Measurements from ENCODE around the gene SDHA. TPM values are rescaled to one million over a fixed set of nuclear protein-coding genes. Genes with fewer than 3 reads are reported as not detected.
"Not testable (repeated sequence)": the region's sequence is repeated elsewhere in the genome, so short reads cannot be mapped to it uniquely, and the experiment has no call there.

The SDHA gene
- polyA plus RNA-seq, 3 donors, result 55.0 to 98.0 (median 91.5) TPM

DNA sequence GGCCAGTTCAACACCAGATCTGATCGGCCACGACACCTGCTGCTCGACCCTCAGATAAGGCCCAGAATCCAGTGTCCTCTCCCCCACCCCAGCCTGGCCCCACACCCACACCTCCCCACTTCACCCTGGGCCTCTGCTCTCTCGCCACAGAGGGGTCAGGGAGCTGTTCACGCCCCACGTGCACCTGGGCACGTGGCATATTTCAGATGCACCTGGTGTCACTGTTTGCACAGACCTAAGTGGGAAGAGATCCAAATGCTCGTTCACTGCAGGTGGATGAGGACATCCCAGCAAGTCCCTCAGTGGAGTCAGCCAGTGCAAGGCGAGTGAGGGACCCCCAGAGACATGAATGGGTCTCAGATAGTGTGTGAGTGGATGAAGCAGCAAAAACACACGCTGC is 78.1 kb downstream of the SDHA start:
- H3K9me3 ChIP-seq (replicated peaks in 1 of 2; ENCODE audit: control insufficient read depth in 1 of 2, insufficient read depth in 1 of 2, low read length in 2 of 2); H3K9ac ChIP-seq (ENCODE audit: insufficient read depth, low read length, poor library complexity, severe bottlenecking); H2AFZ ChIP-seq (ENCODE audit: insufficient read depth, low read depth, low read length, poor library complexity, severe bottlenecking); H3K4me3 ChIP-seq (replicated peaks in 1 of 3; ENCODE audit: low read depth in 2 of 3, low read length in 3 of 3); H3K4me2 ChIP-seq (replicated peaks; ENCODE audit: extremely low read depth, low read length, poor library complexity, severe bottlenecking); H3K9me3 Mint-ChIP-seq; H3K27ac Mint-ChIP-seq; H3K79me2 ChIP-seq (ENCODE audit: insufficient read depth, low read length); H3K27me3 ChIP-seq (ENCODE audit: control insufficient read depth in 2 of 2, insufficient read depth in 2 of 2, low read length in 2 of 2); DNase-seq; H3K4me3 Mint-ChIP-seq; H3K27me3 Mint-ChIP-seq (ENCODE audit: low read depth in 3 of 3); H3K4me1 ChIP-seq (ENCODE audit: control insufficient read depth in 1 of 2, insufficient read depth in 2 of 2, low read length in 2 of 2); intact Hi-C loops (cut with micrococcal nuclease); H3K27ac ChIP-seq (ENCODE audit: low read depth in 1 of 2, low read length in 2 of 2): not testable (repeated sequence)
- H3K36me3 Mint-ChIP-seq, result peaks cover 25 to 29% of the 10 kb centered on the region in 2 donors
- Histone ChIP-seq H4K20me1 (ENCODE audit: insufficient read depth, low read length) (peaks cover 57% of the 10 kb centered on the region), H3K36me3 (replicated peaks in 1 of 2; ENCODE audit: control insufficient read depth in 1 of 2, insufficient read depth in 2 of 2, low read length in 2 of 2) (peaks cover 7 to 13% of the 10 kb centered on the region in 2 donors)
- WGBS (ENCODE audit: insufficient coverage), result 80% methylated on average over 7 of the region's 10 CpGs
- peaks cover 15% of the 10 kb centered on the region for H3K4me1 Mint-ChIP-seq

DNA sequence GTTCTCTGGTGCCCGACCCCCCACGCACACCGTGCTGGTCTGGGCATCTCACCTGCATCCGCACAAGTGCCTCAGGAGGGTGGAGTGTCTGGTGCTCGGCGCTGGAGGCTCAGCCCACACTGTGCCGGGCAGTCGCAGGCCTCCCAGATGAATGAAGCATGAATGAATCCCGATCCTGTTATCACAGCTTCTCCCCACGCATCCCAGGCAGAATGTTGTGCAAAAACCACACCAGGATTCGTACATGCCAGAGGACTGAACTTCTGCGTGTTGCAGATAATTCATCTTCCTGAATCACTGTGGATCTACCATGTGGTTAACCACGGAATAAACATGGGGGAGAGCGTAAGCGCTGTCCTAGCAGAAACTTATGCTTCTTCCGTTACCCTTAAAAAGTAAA is 78.8 kb downstream of the SDHA start:
- peaks cover 7 to 17% of the 10 kb centered on the region in 2 donors for H3K36me3 ChIP-seq (replicated peaks in 1 of 2; ENCODE audit: control insufficient read depth in 1 of 2, insufficient read depth in 2 of 2, low read length in 2 of 2)
- WGBS (ENCODE audit: insufficient coverage), result 59% methylated on average over 10 of the region's 16 CpGs
- peak overlapping the region in 1 of 7 donors; percentile 57 for H3K27ac Mint-ChIP-seq
- peaks cover 20 to 24% of the 10 kb centered on the region in 2 donors for H3K36me3 Mint-ChIP-seq
- H3K4me2 ChIP-seq (replicated peaks; ENCODE audit: extremely low read depth, low read length, poor library complexity, severe bottlenecking); H3K9me3 ChIP-seq (replicated peaks in 1 of 2; ENCODE audit: control insufficient read depth in 1 of 2, insufficient read depth in 1 of 2, low read length in 2 of 2); intact Hi-C loops (cut with micrococcal nuclease); H3K27me3 Mint-ChIP-seq (ENCODE audit: low read depth in 3 of 3); H3K4me1 ChIP-seq (ENCODE audit: control insufficient read depth in 1 of 2, insufficient read depth in 2 of 2, low read length in 2 of 2); H3K4me3 ChIP-seq (replicated peaks in 1 of 3; ENCODE audit: low read depth in 2 of 3, low read length in 3 of 3); H3K4me3 Mint-ChIP-seq; H3K27me3 ChIP-seq (ENCODE audit: control insufficient read depth in 2 of 2, insufficient read depth in 2 of 2, low read length in 2 of 2); DNase-seq; H3K9ac ChIP-seq (ENCODE audit: insufficient read depth, low read length, poor library complexity, severe bottlenecking); H3K27ac ChIP-seq (ENCODE audit: low read depth in 1 of 2, low read length in 2 of 2); H3K79me2 ChIP-seq (ENCODE audit: insufficient read depth, low read length); H2AFZ ChIP-seq (ENCODE audit: insufficient read depth, low read depth, low read length, poor library complexity, severe bottlenecking); H3K9me3 Mint-ChIP-seq: not testable (repeated sequence)
- peaks cover 58% of the 10 kb centered on the region for H4K20me1 ChIP-seq (ENCODE audit: insufficient read depth, low read length)
- peaks cover 15% of the 10 kb centered on the region for H3K4me1 Mint-ChIP-seq

DNA sequence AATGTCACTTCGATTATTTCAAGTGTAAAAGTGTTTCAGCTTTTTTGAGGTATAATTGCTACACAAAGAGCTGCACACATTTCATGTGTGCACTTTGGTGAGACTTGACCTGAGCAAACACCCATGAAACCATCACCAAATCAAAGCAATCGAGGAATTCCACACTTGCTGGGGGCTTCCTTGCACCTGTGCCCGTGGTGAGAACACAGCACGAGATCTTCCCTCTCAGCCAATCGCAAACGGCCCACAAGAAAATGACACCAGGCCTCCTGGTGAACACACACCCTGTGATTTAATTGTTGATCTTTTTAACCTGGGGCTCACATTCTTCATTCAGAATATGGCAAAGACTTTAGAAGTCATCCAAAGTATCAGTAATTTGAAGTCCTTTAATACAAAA is 79.3 kb downstream of the SDHA start:
- H3K4me3 ChIP-seq (replicated peaks in 1 of 3; ENCODE audit: low read depth in 2 of 3, low read length in 3 of 3); intact Hi-C loops (cut with micrococcal nuclease); H3K4me3 Mint-ChIP-seq; H3K27me3 ChIP-seq (ENCODE audit: control insufficient read depth in 2 of 2, insufficient read depth in 2 of 2, low read length in 2 of 2); H3K79me2 ChIP-seq (ENCODE audit: insufficient read depth, low read length); H3K4me2 ChIP-seq (replicated peaks; ENCODE audit: extremely low read depth, low read length, poor library complexity, severe bottlenecking); H3K9me3 ChIP-seq (replicated peaks in 1 of 2; ENCODE audit: control insufficient read depth in 1 of 2, insufficient read depth in 1 of 2, low read length in 2 of 2); H3K27me3 Mint-ChIP-seq (ENCODE audit: low read depth in 3 of 3); H2AFZ ChIP-seq (ENCODE audit: insufficient read depth, low read depth, low read length, poor library complexity, severe bottlenecking); H3K9me3 Mint-ChIP-seq; H3K4me1 ChIP-seq (ENCODE audit: control insufficient read depth in 1 of 2, insufficient read depth in 2 of 2, low read length in 2 of 2); H3K27ac ChIP-seq (ENCODE audit: low read depth in 1 of 2, low read length in 2 of 2); H3K9ac ChIP-seq (ENCODE audit: insufficient read depth, low read length, poor library complexity, severe bottlenecking); DNase-seq: not testable (repeated sequence)
- Mint-ChIP-seq H3K4me1 (peaks cover 15% of the 10 kb centered on the region), H3K36me3 (peaks cover 17 to 19% of the 10 kb centered on the region in 2 donors), H3K27ac (peak overlapping the region in 1 of 7 donors; percentile 57)
- Histone ChIP-seq H4K20me1 (ENCODE audit: insufficient read depth, low read length) (peaks cover 59% of the 10 kb centered on the region), H3K36me3 (replicated peaks in 1 of 2; ENCODE audit: control insufficient read depth in 1 of 2, insufficient read depth in 2 of 2, low read length in 2 of 2) (peaks cover 7 to 14% of the 10 kb centered on the region in 2 donors)
- no CpG with 5 or more reads among the region's 6 CpGs for WGBS (ENCODE audit: insufficient coverage)

DNA sequence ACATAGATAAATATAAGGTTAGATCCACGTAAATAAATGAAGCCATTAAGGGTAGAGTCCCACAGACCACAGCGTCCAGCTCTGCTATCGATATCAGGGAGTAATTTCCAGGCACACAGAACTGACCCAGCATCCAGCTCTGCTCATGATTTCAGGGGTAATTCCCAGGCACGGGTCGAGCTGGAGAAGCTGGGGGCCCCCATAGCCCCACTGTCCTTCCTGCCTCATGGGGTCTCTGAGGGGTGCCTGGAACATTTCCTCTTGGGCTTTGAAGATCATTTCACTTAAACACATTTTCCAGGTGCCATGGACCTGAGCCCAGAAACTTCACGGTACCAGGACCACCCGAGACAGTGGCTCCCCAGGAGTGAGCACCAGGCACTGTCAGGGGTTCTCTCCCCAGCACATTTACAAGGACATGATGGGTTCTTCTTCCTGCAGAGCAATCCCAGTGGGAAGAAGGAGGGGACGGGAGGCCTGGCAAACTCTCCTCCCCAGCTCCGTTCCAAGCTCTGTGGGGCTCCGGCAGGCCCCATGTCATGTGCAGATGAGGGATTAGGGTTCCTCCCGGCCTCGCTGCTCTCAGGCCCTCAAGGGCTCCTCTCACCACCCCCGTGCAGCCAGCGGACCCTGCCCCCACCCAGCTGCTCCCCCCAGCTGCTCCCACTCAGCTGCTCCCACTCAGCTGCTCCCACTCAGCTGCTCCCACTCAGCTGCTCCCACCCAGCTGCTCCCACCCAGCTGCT is 80.0 kb downstream of the SDHA start:
- H3K9me3 Mint-ChIP-seq; H3K27me3 ChIP-seq (ENCODE audit: control insufficient read depth in 2 of 2, insufficient read depth in 2 of 2, low read length in 2 of 2); H3K4me2 ChIP-seq (replicated peaks; ENCODE audit: extremely low read depth, low read length, poor library complexity, severe bottlenecking); DNase-seq; H3K79me2 ChIP-seq (ENCODE audit: insufficient read depth, low read length); H3K36me3 ChIP-seq (replicated peaks in 1 of 2; ENCODE audit: control insufficient read depth in 1 of 2, insufficient read depth in 2 of 2, low read length in 2 of 2); H3K27me3 Mint-ChIP-seq (ENCODE audit: low read depth in 3 of 3); H3K4me1 ChIP-seq (ENCODE audit: control insufficient read depth in 1 of 2, insufficient read depth in 2 of 2, low read length in 2 of 2); H3K9me3 ChIP-seq (replicated peaks in 1 of 2; ENCODE audit: control insufficient read depth in 1 of 2, insufficient read depth in 1 of 2, low read length in 2 of 2); H2AFZ ChIP-seq (ENCODE audit: insufficient read depth, low read depth, low read length, poor library complexity, severe bottlenecking); H3K27ac ChIP-seq (ENCODE audit: low read depth in 1 of 2, low read length in 2 of 2); H3K4me3 Mint-ChIP-seq; H3K4me3 ChIP-seq (replicated peaks in 1 of 3; ENCODE audit: low read depth in 2 of 3, low read length in 3 of 3); H3K27ac Mint-ChIP-seq; H3K9ac ChIP-seq (ENCODE audit: insufficient read depth, low read length, poor library complexity, severe bottlenecking); intact Hi-C loops (cut with micrococcal nuclease): not testable (repeated sequence)
- Mint-ChIP-seq H3K36me3 (peaks cover 11 to 12% of the 10 kb centered on the region in 2 donors), H3K4me1 (peaks cover 15% of the 10 kb centered on the region)
- WGBS (ENCODE audit: insufficient coverage), result 100% methylated on average over 4 of the region's 14 CpGs
- peaks cover 59% of the 10 kb centered on the region for H4K20me1 ChIP-seq (ENCODE audit: insufficient read depth, low read length)

All from CD14-positive monocyte (primary cell).